HG02981 (cell line): ENCODE data around the gene EHF.
"Not testable (repeated sequence)": the region's sequence is repeated elsewhere in the genome, so short reads cannot be mapped to it uniquely, and the experiment has no call there.

Source experiments
- ATAC-seq: cut with Tn5 transposase; IDR thresholded peaks from one replicate; pipeline ENCODE4 v1.9.1; 2021; ENCODE audit warnings: mild to moderate bottlenecking, moderate library complexity; ENCODE audit not compliant: unreplicated experiment

EHF gene

GRCh38 chr11:34620820-34621792 lies at the start of gene EHF:
Gene EHF (plus strand): TSS chr11:34621093. CDS start chr11:34642631, 21,538 bp downstream.
- ATAC-seq, result no peak

DNA sequence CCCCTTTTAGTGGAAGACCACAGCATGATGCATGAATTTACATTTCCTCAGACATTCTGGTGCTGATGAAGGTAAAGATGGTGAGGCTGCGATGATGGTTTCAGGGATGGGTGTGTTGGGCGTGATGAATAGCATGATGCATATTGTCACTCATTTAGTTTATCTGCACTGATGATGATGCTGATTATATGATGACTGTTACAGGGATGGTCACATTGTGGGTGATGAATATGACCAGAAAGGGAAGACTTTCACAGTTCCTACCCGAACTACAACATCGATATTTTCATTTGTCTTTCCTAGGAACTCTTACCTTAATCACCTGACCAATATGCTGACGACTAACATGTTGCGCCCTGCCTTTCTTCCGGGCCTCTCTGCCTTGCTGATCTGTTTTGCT lies 47.4 kb upstream of the EHF start:
- no peak for ATAC-seq

DNA sequence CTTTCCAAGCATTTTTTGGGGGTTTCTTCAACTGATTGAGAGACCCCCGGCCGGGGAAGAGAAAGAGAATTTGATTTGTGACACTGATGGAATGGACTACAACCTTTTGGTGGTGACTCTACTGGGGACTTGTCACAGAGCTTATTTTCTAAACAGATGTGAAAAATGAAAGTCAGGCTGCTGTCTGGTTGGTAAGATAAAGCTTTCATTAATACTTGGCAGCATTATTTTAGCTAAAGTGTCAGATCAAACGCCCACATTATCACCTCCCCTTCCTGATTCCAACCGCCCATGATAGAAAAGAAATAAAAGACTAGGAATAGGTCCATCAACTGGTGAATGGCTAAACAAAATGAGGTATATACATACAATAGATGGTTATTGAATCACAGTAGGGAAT lies 45.6 kb upstream of the EHF start:
- no peak for ATAC-seq

- no peak for ATAC-seq
Observed at GRCh38 chr11:34575671-34576070, 45.2 kb upstream of the EHF start.

DNA sequence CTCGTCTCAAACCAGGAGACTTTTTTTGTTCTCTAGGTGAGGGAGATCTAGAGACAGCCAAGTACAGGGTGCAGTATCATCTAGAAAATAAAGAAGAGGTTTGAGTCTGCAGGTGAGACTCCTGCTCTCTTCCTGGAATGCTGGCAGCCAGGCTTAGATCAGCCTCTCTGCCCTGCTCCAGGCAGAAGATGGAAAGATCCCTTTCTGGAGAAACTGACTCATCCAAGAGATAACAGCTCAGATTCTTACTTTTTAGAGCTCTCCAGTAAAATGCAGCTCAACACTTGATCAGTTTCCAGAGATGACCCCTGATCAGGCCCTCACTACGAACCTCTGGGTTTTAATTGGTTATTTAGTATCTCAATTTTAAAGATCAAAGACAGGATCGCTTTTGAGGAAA lies 44.6 kb upstream of the EHF start:
- no peak for ATAC-seq

DNA sequence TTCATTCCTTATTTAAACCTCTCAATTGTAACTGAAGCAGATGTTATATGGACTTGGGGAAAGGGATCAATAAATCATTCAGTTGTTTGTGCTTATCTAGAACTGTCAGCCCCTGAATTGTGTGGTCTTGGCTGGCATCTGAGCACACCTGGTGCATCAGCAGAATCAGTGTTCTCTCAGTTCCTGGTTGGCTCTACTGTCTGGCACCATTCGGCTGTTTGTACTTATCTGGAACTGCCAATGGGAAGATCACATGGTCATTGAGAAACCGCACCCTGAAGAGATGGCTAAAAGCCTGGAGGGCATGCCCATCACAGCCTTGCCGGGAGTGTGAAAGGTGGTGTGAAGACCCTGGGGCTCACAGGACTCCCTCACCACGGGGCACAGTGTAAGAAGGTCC lies 37.1 kb upstream of the EHF start:
- no peak for ATAC-seq

- ATAC-seq, result peak; percentile 36
Observed at GRCh38 chr11:34585304-34585734, 35.6 kb upstream of the EHF start.

- ATAC-seq, result peak; percentile 70
Observed at GRCh38 chr11:34585735-34586487, 35.0 kb upstream of the EHF start.

- ATAC-seq, result no peak
Observed at GRCh38 chr11:34586488-34587281, 34.2 kb upstream of the EHF start.

GRCh38 chr11:34587282-34587677 lies 33.6 kb upstream of the EHF start:
- no peak for ATAC-seq

GRCh38 chr11:34588023-34588422 lies 32.9 kb upstream of the EHF start:
- ATAC-seq, result no peak

DNA sequence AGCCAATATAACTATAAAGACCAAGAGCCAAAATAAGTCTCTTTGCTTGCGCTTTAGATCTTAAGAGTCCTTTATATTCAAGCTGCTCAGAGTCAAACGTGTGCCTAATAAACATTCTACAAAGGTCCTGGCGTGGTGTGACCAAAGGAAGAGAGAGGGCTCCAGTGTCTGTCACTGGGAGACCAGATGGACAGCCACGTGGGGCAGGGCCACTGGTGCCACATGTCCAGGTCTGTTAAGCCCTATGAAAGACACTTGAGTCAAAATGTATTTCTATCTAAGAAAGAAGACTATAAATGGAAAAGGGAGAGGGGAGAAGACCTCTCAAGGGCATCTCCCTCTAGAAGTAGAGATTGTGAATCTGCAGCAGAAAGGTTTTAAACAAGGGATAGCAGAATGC lies 32.2 kb upstream of the EHF start:
- no peak for ATAC-seq

- ATAC-seq, result not testable (repeated sequence)
Observed at GRCh38 chr11:34589177-34589576, 31.7 kb upstream of the EHF start.

DNA sequence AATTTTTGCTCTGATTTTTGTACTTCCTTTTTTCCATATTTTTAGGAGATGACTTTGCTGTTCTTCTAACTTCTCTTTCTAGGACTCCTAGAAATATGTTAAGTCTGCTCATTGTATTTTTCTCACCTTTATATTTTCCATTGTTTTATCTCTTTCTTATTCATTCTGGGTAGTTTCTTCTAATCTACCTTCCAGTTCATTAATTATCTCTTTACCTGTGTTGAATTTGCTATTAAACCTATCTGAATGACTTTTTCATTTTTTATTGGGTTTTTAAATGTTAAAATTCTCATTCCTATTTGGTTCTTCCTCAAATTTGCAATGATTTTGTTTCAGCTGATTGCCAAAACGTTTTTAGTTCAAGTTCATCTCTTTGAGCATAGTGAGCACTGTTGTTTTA lies 27.8 kb upstream of the EHF start:
- ATAC-seq, result no peak

- no peak for ATAC-seq
Observed at GRCh38 chr11:34594603-34595002, 26.3 kb upstream of the EHF start.

GRCh38 chr11:34595391-34595790 lies 25.5 kb upstream of the EHF start:
- no peak for ATAC-seq

DNA sequence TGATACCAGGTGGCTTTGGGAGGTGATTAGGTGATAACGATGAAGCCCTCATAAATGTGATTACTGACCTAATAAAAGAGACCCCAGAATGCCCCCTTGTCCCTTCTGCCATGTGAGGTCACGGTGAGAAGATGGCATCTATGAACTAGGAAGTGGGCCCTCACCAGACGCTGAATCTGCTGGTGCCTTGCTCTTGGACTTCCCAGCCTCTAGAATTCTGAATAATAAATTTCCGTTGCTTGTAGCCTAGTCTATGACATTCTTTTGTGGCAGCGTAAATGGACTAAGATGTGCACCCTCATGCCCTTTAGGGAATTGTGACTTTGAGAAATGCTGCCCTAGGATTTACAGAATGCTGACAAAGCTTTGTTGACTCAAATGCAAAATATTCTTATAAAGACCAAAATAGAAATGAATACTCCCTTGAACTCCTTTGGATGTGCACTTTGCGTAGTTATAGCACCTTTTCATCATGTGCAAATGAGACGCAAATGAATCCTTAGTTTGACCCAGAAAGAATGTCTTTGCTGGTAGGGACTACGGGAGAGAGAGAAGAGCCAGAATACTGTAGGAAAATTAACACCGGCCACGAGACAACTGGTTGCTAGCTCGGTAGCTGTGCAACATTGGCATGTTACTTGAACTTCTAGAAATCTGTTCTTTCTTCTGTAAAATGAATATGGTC lies 24.8 kb upstream of the EHF start:
- no peak for ATAC-seq

- ATAC-seq, result no peak
Observed at GRCh38 chr11:34599406-34599945, 21.4 kb upstream of the EHF start.

GRCh38 chr11:34600339-34601084 lies 20.4 kb upstream of the EHF start:
- ATAC-seq, result no peak

DNA sequence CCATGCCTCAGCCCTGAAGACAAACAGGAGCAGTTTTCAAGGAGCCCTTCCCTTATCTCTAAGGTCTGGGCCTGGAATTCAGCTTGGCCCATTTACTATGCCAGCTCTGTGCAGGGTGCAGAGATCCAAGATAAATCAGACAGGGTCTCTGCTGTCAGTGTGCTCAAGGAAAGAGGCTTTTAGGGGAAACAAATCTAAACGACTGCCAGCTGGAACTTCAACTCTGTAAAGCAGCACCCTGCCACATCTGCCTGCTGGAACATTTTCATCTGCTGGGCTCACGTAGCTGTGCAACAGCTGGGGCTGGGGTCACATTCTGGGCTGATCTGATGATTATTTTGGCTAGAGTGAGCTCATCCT lies 19.8 kb upstream of the EHF start:
- ATAC-seq, result no peak
